GM21367 (cell line): Measurements from ENCODE around the gene GIT1.

ENCODE experiments used
- ATAC-seq: cut with Tn5 transposase; IDR thresholded peaks from one replicate; pipeline ENCODE4 v1.9.1; 2021; ENCODE audit not compliant: unreplicated experiment

The GIT1 gene

DNA sequence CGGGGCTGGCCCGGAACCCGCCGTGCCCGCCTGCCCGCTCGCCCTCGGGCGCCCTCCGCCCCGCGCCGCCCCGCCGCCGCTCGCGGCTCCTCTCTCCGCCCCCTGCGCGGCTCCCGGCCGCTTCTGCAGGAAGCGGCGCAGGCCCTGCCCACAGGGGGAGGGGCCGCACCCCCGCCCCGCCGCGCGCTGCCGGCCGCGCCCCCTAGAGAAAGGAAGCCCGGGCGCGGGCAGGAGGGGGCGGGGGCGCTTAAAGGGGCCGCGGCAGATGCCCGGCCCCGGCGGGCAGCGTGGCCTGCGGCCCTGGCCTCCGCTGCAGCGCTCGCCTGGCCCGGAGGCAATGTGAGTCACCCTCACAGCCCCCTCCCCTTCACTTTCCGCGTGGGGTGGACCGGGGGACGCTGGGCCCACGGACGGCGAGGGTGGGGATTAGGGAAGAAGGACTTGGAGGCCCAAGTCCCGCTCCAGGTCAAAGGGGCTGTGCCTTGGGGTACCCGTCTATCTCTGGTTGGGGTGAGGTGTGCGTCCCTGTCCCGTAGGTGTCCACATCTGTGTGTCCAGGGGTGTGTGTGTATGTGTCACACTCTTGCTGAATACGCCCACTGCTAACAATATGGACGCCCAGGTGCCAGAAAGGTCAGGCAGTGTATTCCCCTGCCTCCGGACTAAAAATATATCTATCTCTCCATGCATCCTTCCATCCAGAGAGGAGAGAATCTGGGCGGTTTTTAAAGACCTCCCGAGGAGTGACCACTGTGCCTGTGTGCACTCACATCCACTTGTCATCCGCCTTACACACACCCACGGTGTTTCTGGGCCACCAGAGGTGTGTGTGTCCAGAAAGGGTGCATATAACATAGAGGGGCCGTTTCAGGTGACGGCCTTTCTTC is at the start of gene GIT1:
Gene GIT1, minus strand, starts transcription at position 125 of the 887 bp plus-strand sequence. CDS start 270 bp downstream, outside the sequence.
- ATAC-seq: peak; percentile 50

DNA sequence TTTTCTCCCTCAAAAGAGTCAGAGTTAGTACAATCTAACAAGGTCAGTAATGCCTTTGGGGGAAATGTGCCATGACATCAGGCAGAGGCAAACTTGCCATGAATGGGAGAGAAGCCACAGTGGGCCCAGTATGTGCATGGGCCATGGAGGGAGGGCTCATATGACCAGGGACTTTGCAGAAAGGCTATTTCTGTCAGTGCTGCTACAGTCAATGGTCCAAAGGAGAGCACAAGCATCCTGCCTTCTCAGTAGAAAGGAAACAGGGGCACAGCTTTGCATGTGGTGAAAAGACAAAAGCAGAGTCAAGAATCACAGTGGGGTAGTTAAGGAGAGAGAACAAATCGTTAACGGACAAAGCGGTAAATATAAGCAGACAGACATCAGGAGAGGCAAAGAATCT is 44.4 kb upstream of the GIT1 start:
- no peak for ATAC-seq

DNA sequence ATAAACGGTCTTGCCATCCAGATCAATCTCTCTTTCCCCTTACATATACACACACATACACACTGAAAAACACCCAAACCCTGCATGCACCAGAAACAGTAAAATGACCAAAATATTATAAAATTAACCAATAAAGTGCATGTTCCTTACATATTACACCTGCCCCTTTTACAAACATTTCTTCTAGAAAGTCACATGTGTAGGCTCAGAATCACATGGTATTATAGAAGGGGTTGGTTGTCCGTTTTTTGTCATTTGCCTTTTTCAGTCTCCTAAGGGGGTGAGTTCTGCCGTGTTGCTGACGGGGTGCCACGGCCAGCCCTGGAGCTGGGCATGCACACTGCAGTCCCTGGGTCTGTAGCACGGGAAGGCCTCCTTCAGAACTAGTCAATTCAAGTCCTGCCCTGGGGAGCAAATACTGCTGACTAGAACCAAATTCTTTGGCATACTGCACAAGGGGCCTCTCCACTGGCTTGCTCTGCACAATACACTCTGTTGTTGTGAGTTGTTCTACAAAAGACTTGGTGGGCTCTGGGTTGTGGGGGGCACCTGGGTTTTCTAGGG is 41.3 kb upstream of the GIT1 start:
- no peak for ATAC-seq

GRCh38 chr17:29629839-29630238 is 40.4 kb upstream of the GIT1 start:
- ATAC-seq: no peak

- no peak for ATAC-seq
Measured at GRCh38 chr17:29628644-29629043, 39.2 kb upstream of the GIT1 start.

- ATAC-seq: no peak
Measured at GRCh38 chr17:29627951-29628350, 38.5 kb upstream of the GIT1 start.

GRCh38 chr17:29625037-29625750 is 35.7 kb upstream of the GIT1 start:
- no peak for ATAC-seq

DNA sequence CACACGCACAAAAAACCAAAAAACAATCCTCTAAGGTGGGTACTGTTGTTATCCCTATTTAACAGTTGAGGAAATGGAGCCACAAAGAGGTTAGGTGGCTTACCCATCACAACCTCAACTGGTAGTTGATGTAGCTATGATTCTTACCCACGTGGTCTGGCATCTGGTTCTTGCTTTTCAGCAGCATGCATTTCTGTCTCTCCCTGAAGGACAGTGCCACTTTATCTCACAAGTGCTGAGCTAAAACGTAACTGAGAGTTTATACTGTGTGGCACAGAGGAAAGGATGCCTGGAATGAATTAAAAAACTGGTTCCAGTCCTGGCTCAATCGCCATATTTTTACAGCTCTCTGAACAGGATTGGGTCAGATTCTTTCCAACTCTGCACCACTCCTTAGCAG is 35.1 kb upstream of the GIT1 start:
- no peak for ATAC-seq

GRCh38 chr17:29623283-29623647 is 33.8 kb upstream of the GIT1 start:
- no peak for ATAC-seq

DNA sequence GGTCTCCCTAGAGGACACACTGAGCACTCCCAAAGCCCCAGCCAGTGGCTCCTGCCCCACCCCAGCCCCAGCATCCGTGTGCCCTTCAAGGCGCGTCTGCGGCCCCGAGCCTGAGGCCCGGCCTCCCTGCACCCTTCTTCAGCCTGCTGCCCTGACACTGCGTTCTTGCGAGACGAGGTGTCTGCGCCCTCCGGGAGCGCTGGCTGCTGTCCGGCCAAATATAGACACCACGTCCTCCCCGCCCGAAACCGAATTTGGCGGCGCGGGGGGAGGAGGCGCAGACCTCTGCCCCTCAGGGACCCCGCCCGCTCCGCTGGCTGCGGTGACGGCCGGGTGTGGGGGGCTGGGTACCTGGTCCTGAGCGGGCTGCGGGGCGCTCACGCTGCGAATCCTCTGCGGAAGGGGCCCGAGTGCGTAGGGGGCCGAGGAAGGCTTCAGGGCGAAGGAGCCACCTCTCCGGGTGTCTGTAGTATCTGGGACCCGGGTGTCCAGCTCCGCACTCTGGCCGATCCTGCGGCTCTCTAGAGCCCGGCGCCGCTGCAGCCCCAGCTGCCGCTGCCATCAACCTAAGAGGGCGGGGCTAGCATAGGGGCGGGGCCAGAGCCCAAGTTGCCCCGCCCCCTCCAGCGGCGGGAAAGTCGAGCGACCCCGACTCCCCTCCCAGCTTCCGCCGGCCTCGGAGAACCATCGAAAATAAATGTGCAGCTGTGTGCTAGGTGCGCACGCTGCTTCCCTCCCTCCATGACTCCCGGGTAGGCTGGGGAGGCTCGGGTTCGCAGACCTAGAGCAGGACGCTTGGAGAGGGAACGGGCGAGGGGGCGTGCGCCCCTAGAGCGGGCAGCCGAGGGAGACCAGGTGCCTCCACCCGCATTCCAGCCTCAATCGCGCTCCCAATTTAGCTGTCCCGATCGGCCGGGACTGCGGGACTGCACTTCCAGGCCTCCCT is 33.2 kb upstream of the GIT1 start, which contains the start of gene CORO6:
Gene CORO6, minus strand, starts transcription at position 576 of the 946 bp plus-strand sequence. CDS start 1,491 bp downstream, outside the sequence.
- ATAC-seq: no peak

DNA sequence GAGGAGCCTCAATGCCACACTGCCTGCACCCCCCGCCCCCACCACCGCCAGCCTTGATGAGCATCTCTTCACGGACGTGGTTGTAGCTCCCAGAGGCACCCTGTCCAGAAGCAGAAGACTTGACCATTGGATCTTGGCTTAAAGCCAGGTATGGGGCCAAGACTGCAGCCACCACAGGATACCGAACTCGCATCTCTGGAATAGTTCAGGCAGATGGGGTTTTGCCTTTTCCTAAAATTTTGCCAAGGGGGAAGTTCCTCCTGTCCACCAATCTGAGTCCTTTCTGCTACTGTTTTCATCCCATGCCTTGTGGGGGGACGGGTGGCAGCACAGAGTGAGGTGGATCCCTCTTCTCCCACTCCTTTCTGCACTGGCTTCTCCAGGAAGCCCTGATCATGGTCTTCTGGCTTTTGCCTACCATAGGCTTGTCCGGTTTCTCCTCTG is 32.3 kb upstream of the GIT1 start:
- no peak for ATAC-seq

DNA sequence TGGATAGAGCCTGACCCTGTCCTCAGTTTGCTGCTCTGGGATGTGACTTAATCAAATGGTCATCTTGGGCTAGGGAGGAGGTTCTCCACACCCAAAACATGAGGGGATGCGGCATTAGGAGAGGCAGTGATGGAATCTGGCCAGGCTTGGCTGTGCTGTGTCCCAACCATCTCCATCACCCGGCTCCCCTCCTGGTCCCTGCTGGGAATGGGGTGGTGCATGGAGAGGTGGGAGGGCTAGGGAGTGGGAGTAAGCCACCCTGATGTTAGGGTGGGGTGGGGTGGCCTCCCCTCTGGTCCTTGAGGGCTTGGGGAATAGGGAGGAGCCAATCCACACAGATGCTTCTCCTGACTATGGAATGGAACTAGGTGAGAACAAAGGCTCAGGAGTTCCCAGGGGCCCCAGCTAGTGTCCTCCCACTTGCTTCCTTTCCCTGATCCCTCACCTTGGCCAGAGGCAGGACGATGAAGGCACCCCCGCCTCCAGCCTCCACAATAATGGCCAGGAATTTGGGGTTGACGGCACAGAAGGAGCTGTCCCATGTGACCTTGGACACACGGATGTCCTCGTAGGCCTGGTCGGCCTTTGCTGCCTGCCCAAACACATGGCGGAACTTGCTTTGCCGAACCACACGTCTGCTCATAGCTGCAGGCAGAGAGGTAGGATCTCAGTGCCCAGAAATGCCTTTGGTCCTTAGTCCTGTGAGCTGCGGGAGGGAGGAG is 31.5 kb upstream of the GIT1 start:
- ATAC-seq: no peak

DNA sequence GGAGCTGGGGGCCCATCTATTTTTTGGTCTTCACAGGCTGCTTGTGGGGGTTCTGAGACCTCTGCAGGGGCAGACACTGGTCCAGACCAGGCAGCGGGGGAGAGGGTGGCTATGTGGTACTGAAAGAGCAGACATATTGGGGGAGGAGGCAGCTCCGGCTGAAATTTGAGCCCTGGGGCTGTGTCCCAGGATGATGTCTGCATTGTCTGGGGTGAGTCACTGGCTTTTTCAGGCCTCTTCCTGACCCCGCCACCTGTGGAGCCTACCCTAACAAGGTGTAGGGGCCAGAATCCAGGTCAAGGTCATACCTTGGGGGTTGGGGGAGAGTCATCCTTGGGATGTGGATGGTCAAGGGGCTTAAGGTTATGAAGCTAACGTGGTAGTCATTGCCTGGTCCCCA is 30.8 kb upstream of the GIT1 start:
- ATAC-seq: no peak

- no peak for ATAC-seq
Measured at GRCh38 chr17:29619251-29619650, 29.8 kb upstream of the GIT1 start.

GRCh38 chr17:29618272-29619065 is 29.0 kb upstream of the GIT1 start:
- ATAC-seq: no peak

DNA sequence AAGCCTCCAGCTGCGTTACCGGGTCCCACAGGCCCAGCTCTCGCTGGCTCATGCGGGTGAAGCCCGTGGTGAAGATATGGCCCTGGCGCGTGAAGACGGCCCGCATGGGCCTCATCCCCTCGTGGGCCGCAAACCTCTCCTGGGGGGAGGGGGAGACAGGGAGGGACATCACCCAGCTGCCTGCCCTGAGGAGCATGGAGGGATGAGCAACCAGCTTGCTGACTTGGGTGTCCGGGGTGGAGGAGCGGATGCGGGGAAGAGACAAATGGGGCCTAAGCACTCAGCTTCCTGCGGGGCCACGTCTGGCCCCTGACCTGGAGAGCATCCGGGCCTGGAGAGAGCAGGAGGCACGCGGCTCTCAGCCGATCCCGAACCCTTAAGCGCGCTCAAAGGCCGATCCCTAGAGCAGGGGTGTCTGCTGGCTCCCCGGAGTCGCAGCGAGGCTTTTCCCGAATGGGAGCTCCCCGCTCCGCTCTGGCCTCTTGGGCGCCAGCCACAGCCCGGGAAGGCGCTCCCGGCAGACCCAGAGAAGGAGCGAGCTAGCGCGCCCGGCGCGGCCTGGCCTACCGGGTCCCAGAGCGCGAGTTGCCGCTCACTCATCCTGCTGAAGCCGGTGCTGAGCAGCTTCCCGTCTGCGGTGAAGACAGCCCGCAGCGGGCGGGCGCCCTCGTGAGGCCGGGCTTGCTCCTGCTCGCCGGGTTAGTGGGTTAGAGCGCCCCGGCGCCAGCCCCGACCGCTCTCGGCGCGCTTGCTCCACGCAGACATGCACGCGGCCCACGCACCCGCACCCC is 28.2 kb upstream of the GIT1 start:
- ATAC-seq: no peak

GRCh38 chr17:29617125-29617480 is 27.7 kb upstream of the GIT1 start:
- ATAC-seq: peak; percentile 38

DNA sequence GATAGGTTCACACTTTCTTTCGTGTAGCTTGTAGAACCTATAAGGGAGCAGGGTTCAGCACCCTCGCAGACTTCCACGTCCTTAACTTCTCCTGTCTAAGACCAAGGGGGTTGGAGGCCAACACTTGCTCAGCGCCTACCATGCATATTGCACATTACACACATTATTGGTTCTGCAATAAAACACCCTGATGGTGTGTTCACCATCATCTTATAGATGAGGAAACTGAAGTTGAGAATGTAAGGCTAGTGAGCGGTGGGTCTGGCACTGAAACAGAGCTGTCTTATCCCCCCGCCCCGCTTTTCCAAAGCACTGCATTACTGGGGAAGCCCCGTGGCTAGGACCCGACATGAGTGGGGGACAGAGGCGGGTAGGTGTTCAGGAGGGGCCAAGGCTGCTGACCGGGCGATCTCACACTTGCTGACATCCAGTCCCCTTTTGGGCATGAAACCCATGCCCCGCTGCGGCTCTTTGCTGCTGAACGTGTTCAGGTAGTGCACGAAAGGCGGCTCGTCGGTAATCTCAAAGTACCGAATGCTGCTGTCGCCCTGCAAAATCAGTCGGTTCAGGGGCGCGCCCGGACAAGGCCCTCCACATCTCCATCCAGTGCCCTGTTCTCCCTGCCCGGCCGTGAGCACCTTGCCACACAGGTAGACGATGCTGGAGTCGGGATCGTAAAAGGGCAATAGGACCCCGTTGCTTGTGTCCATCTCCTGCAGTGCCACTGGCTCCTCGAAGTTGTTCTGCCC is 27.0 kb upstream of the GIT1 start:
- ATAC-seq: no peak
